GM18511 (cell line): ENCODE measurements around the gene CLK2.
A peak's percentile ranks its signal among the peaks of the same experiment; 100 is the strongest.
"Not testable (repeated sequence)": the region's sequence is repeated elsewhere in the genome, so short reads cannot be mapped to it uniquely, and the experiment has no call there.

Experiments
- ATAC-seq: cut with Tn5 transposase; IDR thresholded peaks from one replicate; pipeline ENCODE4 v1.9.1; 2021; ENCODE audit warnings: mild to moderate bottlenecking, moderate library complexity; ENCODE audit not compliant: unreplicated experiment

Gene CLK2

DNA sequence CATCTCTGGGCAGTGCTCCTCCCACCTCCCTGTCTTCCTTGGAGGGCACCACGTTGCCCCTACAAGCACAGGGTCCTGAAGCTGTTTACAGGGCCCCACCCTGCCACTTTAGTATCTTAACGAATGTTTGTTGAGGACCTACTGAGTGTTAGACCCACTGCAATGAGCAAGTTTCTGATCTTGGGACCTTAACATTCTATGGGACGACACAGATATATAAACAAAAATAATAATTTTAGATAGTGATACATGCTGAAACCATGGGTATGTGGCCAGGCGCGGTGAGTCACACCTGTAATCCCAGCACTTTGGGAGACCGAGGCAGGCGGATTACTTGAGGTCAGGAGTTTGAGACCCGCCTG is 28.2 kb downstream of the CLK2 start:
- no peak for ATAC-seq

DNA sequence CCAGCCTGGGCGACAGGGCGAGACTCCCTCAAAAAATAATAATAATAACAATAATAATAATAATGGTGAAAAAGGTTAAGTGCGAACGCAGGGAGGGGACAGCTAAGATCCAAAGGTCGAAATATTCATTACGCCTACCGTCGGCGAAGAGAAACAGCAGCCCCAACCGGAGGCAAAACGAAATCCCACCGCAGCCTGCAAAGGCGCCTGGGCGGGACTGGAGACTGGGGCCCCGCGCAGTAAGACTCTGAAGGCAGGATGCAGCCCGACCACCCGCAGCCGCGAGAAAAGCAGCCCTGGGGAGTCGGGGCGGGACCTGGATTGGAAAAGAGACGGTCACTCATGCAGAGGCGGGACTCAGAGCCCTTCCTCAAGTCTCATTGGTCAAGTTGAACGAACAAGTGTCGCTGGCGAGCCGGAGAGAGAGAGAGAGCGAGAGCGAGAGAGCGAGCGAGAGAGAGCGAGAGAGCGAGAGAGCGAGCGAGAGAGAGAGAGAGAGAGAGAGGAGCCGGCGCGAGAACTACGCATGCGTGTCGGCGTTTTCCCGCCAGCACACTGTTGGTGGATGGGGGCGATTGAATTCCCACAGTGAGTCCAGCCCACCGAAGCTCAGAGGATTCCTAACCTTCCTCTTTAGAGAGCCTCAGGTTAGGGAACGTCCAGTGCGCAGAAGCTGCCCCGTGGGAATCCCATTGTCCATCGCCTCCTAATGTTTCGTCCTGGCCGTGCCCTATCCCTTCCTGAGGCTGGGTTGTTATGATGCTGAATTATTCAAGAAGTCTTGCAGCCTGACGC is 28.7 kb downstream of the CLK2 start:
- peak; percentile 86 for ATAC-seq

DNA sequence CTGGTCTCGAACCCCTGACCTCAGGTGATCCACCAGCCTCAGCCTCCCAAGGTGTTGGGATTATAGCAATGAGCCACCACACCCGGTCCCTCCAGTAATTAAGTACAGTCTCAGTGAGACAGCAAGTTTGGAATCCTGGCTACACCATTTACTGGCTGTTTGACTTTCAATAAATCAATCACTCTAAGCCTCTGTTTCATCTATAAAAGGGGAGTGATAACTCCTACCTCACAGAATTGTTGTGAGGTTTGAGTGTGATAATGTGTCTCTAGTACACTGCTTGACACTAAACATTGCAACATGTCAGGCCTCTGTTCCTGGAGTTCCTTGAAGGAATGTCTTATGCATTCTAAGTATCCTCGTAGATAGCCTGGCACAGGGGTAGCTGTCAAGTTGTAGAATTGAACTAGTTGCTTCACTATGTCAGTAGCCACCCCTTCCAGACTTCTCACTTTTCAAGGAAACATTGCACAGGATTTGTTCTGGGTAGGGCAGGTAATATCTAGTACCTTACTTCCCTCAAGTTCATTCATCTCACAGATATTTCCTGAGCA is 30.4 kb downstream of the CLK2 start:
- ATAC-seq: no peak

DNA sequence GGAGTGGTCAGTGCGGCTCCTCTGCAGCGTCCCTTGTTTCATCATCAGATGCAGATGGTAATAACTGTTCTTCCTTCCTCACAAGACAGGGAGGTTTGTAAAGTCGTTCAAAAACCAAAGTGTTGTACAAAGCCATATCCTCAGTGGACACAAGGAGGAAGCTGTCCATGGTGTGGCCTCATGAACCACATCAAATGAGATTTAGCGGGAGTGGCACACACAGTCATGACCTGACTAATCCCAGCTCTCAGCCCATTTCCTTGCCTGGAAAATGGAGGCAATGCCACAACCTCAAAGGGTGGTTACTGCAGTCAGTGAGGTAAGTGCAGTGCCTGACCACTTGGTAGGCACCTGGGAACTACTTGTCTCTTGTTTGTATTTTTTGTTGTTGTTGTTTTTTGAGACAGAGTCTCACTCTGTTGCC is 31.5 kb downstream of the CLK2 start:
- no peak for ATAC-seq

DNA sequence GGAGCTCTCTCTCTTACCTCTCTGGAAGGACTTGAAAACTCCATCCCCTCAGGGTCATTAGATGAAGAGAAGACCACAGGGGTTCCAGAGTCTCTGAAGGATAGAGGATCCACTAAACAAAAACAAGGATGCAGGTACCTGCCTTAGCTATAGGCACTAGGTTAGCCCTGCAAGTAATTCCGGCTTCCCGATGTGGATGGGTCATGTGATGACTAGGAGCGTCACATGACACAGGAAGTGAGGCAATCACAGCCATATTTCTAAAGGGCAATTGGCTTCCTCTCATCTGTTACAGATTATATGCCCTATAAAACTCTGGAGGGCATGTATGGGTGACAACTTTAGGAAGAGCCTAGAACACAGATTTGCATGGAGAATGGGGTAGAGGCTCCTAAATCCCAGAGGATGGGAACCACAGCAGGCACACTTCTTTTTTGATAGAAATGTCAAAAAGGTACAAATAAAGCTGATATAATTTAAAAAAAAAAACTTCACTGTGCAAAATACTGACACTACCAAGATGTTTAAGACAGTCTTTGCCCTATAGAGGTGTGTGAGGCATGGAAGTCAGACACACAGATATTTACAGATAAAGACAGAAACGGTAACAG is 32.1 kb downstream of the CLK2 start:
- no peak for ATAC-seq

DNA sequence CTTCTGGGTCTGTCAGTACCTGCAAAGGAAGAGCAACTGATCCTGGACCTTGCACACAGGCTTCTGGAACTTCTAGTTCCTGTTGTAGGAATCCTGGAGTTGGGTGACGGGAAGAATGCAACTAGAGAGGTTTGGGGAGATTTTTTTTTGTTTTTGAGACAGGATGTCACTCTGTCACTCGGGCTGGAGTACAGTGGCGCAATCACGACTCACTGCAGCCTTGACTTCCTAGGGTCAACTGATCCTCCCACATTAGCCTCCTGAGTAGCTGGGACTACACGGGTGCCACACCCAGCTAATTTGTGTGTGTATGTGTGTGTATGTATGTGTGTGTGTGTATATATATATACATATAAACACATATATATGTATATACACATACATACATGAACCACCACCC is 36.9 kb downstream of the CLK2 start:
- no peak for ATAC-seq

DNA sequence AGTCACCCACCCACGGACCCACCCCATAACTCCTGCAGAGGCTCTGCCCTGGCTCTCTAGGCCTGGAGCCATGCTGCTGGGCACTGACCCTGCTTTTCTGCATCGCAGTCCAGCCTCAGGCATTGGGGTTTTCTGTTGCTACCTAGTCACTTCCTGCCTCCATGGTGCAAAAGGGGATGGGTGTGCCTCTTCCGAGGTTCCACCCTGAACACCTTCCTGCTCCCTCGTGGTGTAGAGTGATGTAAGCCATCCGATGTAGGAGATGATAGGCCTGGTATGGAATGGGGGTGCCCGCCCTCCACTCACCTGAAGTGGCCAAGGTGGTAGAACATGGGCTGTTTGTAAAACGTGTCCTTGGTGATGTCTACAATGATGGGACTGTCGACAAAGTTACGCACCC is 37.9 kb downstream of the CLK2 start:
- not testable (repeated sequence) for ATAC-seq

DNA sequence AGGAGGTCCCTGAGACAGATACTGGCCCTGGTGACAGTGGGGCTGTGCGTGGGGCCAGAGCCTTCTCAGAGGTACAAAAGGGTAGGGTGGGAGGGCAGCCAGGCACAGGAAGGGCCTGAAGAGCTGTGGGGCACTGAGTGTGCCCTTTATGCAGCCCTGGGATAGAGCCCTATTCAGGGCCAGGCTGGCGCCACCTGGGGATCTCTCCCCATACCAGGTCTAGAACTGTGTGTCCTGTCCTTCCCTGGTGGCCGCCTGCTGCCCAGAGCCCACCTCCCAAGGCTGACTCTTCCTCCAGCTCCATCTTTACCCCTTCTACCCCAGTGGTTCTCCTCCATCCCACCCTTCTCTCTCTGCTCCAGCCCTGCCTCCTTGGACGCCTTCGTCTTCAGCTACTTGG is 39.8 kb downstream of the CLK2 start:
- ATAC-seq: not testable (repeated sequence)

DNA sequence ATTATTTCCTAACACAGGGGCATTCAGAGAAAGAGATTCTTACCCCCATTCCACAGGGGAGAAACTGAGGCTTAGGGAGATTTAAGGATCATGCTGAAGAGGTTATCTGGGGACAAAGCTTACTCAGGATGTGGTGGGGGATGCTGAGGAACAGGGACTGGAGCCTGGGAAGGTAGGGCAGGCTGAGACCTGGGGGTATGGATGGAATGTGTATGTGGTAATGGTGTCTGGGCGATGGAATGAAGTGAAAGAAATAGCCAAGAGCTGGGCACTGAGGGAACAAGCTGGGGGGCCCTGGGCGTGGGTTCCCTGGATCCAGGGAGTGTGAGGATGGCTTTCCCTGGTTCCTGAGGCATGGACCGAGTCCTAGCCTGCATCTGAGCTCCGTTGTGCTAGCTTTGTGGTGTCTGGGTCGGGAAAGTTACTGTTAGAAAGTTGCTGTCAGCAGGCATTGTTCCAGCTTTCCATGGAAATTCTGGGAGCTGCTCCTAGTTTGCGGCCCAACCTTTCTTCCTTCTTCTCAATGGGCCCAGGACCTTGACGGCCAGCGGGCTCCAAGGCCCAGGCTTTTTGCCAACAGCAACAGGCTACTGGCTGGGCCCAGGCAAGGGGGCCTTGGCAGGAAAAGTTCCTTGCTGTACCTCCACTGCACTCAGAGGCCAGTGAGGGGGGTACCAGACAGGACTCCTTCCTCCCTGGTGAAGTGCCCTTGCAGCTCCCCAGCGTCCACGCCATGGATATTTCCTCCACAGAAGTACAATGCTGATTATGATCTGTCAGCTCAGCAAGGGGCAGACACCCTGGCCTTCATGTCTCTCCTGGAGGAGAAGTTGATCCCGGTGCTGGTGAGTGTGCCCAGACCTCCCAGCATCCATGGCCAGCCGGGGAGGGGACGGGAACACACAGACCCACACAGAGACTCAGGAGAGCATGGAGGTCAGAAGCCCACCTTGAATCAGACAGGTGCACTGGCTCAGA is 41.0 kb downstream of the CLK2 start:
- not testable (repeated sequence) for ATAC-seq

DNA sequence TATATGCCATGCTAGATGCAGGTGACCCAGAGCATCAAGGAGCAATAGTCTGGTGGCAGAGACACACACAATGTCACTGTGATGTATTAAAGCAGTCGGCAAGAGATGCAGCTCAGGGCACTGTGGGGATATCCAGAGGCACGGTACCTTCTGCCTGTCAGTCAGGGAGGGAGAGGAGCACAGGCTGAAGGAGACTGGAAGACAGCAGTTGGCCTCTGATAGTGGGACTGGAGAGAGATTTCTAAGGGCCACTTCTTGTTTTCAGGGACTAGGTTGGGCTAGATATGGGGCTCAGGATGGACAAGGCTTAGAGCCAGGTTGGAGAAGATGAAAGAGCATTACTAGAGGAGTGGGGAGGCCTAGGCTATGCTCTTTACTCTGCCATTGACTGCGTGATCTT is 42.0 kb downstream of the CLK2 start:
- not testable (repeated sequence) for ATAC-seq

DNA sequence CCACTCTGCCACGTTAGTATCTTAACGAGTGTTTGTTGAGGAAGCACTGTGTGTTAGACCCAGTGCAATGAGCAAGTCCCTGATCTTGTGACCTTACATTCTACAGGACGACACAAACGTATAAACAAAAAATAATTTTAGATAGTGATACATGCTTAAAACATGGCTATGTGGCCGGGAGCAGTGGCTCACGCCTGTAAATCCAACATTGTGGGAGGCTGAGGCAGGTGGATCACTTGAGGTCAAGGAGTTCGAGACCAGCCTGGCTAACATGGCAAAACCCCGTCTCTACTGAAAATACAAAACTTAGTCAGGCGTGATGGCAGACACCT is 45.2 kb downstream of the CLK2 start:
- ATAC-seq: no peak

DNA sequence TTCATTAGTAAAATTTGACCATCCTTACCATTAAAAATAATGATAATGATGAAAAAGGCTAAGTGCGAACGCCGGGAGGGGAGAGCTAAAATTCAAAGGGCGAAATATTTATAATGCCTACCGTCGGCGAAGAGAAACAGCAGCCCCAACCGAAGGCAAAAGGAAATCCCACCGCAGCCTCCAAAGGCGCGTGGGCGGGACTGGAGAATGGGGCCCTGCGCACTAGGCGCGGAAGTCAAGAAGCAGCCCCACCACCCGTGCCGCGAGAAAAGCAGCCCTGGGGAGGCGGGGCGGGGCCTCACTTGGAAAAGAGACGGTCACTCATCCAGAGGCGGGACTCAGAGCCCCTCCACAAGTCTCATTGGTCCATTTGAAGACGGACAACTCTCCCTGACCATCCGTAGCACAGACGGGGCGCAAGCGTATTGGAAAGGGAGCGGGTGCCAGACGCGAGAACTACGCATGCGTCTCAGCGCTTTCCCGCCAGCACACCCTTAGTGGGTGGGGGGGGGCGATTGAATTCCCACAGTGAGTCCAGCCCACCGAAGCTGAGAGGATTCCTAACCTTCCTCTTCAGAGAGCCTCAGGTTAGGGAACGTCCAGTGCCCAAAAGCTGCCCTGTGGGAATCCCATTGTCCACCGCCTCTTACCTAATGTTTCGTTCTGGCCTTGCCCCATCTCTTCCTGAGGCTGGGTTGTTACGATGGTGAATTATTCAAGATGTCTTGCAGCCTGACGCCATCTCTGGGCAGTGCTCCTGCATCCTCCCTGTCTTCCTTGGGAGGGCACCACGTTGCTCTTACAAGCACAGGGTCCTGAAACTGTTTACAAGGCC is 45.8 kb downstream of the CLK2 start:
- peak; percentile 93 for ATAC-seq

DNA sequence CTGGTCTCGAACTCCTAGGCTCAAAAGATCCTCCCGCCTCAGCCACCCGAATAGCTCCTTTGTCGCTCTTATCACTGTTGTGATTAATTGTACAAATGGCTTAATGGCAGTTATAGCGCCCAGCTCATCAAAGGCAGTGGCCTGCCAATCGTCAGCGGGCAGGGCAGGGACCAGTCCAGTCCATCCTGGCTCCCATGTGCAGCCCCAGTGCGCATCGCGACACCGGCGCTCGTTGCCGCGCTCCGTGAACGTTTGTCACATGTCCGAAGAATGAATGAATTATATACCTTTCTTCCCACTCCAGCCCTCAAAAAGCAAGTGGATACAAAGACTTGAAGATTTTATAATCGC is 46.4 kb downstream of the CLK2 start:
- no peak for ATAC-seq

DNA sequence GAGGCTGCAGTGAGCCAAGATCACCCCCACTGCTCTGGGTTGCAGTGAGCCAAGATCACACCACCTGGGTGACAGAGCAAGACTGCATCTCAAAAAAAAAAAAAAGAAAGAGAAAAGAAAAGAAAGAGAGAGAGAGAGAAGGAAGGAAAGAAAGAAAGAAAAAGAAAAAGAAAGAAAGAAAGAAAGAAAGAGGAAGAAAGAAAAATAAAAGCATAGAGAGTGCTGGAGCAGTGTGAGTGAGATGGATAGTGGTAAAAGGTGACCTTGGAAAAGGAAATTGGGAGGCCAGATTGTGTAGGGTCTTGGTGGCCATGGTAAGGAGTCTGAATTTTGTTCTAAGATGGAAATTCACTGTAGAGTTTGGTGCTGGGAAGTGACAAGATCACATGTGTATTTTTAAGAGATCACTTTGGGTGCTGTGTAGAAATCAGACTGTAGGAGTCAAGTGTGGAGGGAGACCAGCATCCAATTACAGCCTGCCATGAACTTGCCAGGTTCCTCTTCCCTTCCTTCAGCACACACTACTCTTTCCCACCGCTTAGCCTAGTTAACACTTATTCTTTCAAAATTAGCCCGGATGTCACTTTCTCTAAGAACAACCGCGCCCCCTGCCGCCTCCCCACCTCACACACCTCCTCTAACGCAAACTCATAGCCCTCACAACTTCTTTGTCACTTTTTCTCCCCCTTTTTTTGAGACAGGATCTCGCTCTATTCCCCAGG is 47.0 kb downstream of the CLK2 start:
- no peak for ATAC-seq

DNA sequence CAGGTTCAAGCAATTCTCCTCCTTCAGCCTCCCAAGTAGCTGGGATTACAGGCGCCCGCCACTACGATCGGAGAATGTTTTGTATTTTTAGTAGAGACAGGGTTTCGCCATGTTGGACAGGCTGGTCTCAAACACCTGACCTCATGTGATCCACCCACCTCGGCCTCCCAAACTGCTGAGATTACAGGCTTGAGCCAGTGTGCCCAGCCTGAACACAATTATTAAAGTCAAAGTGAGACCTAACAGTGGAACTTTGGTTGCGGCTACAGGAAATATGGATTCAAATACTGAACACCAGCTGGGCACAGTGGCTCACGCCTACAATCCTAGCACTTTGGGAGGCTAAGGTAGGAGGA is 47.9 kb downstream of the CLK2 start:
- not testable (repeated sequence) for ATAC-seq

DNA sequence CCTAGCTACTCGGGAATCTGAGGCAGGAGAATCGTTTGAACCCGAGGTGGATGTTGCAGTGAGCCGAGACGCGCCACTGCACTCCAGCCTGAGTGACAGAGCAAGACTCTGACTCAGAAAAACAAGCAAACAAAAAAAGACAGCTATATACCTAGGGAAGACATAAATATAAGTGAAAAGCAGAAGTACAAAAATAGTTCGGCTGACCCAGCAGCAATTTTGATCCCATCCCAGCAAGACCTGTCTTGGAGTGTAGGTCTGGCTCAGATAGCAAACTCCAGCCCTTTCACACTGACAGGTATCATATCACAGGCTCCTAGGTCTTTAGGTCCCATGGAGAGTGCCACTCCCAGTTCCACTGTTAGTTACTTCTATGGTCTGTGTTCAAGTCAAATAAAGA is 50.3 kb downstream of the CLK2 start:
- no peak for ATAC-seq

DNA sequence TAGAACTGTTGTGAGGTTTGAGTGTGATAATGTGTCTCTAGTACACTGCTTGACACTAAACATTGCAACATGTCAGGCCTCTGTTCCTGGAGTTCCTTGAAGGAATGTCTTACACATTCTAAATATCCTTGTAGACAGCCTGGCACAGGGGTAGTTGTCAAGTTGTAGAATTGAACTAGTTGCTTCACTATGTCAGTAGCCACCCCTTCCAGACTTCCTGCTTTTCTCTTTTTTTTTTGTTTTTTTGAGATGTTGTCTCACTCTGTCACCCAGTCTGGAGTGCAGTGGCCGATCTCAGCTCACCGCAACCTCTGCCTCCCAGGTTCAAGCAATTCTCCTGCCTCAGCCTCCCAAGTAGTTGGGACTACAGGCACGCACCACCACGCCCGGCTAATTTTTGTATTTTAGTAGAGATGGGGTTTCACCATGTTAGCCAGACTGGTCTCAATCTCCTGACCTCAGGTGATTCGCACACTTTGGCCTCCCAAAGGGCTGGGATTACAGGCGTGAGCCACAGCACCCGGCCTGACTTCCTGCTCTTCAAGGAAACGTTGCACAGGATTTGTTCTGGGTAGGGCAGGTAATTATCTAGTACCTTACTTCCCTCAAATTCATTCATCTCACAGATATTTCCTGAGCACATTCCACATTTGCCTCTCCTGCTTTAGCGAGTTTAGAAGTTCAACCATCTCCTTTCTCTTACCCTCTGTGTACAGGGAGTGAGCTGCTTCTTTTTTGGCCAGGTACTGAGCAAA is 52.9 kb downstream of the CLK2 start:
- not testable (repeated sequence) for ATAC-seq

DNA sequence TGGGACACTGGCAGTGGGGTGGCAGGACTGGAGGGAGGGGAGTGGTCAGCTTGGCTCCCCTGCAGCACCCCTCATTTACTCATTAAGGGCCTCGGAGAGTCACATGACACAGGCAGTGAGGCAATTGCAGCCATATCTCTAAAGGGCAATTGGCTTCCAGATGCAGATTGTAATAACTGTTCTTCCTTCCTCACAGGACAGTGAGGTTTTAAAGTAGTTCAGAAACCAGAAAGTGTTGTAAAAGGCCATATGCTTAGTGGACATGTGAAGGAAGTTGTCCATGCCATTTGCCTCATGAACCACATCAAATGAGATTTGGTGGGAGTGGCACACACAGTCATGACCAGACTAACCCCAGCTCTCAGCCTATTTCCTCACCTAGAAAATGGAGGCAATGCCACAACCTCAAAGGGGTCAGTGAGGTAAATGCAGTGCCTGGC is 53.7 kb downstream of the CLK2 start:
- no peak for ATAC-seq
